ENCODE measurements around the gene FAT1.

The FAT1 gene

DNA sequence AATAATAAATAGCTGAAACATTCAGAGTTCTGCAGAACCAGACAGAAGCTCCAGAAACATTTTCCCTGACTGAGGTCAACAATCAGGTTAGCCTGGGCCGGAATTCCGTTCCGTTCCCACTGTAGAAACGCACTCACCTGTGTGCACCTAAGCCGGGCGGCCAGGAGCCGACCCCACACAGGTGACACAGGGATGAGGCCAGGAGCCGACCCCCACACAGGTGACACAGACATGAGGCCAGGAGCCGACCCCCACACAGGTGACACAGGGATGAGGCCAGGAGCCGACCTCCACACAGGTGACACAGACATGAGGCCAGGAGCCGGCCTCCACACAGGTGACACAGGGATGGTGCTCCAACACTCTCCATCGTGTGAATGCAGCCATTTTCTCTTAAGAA lies 21.9 kb downstream of the FAT1 start:
- in situ Hi-C loops (cut with MboI; ENCODE audit: low sequenced_read_pairs) = no loop called here

DNA sequence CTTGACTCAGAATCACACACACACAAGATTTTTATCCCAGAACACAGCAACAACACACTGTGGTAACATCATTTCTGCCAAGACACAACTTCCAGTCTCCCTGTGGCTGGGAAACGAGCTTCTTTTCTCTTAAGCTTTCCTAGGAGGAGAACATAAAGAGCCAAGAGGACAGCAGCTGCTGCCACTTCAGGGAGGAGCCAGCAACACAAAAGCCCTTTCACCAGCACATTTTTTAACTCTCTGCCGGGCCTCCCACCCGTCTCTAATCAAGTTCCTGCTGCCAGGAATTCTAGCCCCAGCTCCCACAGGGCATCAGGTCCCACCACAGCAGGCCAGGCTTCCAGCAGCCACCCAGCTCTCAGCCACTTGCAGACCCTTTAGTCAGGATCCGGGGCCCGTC lies 22.4 kb downstream of the FAT1 start:
- in situ Hi-C loops (cut with MboI; ENCODE audit: low sequenced_read_pairs) = no loop called here

DNA sequence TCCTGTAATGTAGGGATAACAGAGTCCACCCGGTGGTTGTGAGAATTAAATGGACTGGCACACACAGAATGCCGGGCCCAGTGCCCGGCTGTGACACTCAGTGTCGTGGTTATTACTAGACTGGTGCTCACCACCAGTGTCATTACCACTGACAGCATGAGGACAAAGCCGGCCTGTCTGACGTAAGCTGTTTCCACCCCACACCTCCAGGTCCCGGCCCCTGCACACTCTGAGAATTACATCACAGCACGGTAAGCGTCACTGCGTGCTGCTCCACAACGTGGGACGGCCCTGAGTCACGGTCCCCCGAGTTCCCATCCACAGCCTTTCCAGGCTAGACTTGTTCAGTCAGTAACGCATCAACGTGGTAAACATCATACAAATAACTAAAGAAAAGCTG lies 22.9 kb downstream of the FAT1 start:
- in situ Hi-C loops (cut with MboI; ENCODE audit: low sequenced_read_pairs) = no loop called here

DNA sequence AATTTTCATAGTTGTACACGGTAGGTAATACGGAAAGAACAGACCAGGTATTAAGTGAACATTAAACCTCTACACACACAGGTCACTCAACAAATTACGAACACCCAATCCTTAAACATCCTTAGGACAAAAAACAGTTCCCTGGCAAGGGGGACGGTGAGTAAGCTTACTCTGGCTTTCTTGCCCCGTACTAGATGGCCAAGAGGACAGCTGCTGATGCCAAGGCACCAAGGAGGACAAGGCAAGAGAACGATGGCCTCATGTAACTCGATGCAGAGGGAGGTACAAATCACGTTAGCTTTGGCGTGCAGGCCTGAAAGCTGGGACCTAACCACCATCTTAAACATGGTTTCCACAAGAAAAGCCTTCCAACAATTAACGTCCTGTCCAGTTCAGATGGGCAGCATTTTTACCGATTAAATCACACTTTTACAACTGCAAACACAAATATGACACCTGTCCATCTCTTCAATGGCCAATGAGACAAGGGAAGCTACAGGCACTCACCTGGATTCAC lies 23.7 kb downstream of the FAT1 start:
- in situ Hi-C loops (cut with MboI; ENCODE audit: low sequenced_read_pairs) = no loop called here

DNA sequence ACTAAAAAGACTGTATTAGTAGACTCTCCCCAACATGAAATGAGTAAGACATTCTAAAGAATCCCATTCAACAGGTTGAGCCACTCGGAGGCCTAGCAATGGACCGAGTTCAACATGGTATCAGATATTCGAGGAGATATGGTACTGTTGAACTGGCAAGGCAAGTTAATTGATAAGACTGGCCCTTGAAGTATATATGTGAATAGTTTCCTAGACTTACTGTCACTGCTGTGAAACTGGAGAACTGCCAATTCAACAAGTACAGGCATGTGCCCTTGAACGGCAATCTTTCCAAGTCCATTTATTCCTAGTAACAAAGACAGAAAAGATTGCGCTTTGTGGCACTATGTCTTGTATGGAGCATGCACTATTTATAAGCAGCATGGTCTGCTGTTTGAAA lies 24.4 kb downstream of the FAT1 start:
- in situ Hi-C loops (cut with MboI; ENCODE audit: low sequenced_read_pairs) = no loop called here

DNA sequence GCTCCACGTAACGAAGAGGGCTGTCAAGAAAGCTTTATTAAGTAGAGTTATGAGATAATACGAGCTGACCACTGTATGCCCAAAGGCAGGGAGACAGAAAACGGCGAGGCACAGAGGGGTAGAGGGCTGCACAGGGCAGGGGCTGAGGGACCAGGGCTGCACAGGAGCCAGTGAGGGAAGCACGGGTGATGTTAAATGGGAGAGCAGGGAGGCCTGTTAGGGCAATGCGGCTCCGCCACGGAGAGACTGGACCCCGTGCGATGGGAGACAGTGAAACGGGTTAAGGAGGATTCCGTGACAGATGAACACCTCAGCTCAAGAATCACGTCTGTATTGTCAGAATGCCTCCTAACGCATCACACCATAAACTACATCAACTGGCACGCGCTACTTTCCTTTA lies 25.1 kb downstream of the FAT1 start:
- in situ Hi-C loops (cut with MboI; ENCODE audit: low sequenced_read_pairs) = no loop called here

DNA sequence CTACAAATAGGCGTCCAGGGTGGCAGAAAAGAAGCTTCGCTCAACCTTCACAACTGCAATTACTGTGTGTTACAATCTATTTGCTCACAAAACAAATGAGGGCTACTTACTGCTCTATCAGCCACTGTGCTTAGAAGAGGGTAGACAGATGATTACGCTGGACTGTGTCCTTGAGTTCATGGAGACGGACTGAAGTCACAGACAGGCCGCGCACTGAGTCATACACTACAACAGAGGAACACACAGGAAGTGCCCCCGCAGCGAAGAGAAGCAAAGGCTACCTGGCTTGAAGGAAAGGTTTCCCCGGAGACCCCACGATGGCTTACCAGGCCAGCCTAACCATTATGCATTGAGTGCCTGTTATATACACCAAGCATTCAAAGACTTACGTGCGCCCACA lies 25.6 kb downstream of the FAT1 start:
- in situ Hi-C loops (cut with MboI; ENCODE audit: low sequenced_read_pairs) = no loop called here

DNA sequence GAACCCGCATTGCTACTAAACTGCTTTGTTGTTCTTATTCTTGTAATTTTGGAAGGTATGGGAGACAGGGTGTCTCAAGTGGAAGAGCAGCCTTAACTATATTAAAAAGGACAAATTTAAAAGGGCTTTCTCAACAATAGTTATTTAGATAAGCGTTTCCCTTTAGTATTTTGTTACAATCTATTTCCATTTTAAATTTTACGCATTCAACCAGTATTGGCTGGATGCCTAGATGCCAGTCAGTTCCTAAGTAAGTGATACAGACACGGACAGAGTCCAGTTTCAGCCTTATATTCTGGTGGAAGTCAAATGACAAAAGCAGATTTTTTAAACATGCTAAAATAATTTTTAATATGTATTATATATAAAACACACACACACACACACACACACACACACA lies 28.3 kb downstream of the FAT1 start:
- in situ Hi-C loops (cut with MboI; ENCODE audit: low sequenced_read_pairs) = no loop called here

DNA sequence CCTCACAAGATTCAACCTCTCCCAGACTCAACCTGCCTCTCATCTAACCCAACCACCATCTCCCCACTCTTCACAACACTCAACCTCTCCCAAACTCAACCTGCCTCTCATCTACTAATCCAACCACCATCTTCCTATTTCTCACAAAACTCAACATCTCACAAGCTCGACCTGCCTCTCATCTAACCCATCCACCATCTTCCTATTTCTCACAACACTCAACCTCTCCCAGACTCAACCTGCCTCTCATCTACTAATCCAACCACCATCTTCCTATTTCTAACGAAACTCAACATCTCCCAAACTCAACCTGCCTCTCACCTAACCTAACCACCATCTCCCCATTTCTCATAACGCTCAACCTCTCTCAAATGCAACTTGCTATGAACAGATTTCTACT lies 29.8 kb downstream of the FAT1 start:
- in situ Hi-C loops (cut with MboI; ENCODE audit: low sequenced_read_pairs) = no loop called here

DNA sequence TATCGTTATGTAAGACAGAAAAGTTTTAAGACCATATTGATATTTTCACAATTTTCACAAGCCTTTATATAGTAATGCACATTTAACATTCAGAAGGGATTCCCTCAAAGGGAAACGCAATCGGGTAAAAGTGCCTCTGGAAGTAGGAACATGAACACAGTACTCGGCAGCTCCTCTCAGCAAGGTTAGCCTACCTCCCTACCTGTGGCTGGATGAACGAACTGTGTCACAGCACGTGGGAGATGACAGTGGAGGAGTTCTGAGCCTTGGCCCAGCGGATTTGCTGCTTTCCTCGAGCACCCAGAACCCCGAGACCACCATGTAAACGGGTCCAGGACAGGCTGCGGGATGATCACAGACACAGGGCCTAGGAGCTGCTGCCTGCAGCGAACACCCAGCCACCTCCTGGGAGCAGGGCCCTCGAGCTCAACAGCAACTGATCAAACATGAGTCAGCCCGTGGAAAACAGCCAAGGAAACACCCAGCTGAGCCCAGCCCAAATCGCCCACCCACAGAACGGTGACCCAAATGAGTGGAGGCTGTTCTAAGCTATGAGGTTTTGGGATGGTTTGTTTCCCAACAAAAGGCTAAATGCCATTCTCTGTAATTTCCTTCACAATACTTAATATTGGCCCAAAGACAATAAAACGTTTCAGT lies 30.4 kb downstream of the FAT1 start:
- in situ Hi-C loops (cut with MboI; ENCODE audit: low sequenced_read_pairs) = no loop called here

DNA sequence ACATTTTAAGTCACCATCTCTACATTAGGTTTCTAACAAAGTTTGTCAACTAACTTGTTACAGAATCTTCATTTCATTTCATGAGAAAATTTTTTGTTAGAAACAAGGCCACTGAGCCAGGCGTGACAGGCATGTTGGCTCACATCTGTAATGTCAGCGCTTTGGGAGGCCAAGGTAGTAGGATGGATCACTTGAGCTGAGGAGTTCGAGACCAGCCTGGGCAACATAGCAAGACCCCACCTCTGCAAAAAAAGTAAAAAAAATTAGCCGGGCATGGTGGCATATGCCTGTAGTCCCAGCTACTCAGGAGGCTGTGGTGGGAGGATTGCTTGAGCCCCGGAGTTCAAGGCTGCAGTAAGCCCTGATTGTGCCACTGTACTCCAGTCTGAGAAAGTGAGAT lies 32.3 kb downstream of the FAT1 start:
- in situ Hi-C loops (cut with MboI; ENCODE audit: low sequenced_read_pairs) = no loop called here

DNA sequence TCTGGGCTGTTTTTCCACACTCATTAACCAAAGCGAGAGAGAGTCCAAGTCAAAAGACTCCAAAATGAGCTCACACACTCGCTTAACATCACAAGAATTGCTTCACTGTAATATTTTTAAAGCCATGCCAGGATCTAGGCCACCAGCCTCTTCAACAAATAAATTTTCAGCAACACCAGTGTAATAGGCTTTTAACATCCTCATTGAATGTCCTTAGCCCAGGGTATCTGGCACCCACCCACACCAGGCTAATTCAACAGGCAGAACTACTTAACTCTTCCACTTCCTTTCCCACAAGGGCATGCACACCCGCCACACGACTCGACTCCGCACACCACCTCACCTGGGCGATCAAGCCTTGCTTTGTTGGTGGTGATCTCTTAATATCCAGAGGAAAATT lies 34.2 kb downstream of the FAT1 start:
- in situ Hi-C loops (cut with MboI; ENCODE audit: low sequenced_read_pairs) = no loop called here

DNA sequence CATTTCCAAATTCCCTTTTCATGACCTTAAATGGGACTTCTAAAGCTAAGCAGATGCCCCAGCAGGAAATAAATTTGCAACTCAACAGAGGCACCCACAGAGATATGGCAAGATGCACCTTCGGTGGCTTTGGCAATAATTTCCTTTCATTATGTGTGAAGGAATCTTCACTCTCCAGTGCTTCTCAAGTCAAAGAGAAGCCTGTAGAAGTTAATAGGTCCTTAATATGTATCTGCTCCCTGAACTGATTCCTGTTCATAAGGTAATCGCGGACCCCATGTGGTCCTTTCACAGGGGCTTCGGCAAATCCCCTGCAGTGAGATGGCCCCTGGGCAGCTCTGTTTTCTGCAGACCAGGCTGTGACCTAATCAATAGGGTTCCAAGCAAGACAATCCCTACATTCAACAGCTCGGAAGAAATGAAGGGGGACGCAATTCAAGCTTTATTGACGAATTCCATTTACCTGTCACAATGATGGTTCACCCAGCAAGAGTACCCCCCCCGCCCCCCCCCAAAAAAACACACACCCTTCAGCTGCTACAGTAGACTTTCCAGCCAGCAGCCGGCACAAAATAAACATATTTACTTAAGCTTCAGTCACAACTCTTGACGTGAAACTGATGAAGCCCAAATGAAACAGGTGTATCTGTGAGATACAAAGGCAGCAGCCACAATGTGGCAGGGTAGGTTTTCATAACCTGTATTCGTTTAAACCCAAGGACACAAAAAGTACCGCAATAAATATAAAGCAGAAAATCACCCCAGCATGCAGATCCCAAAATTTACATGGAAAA lies 35.3 kb downstream of the FAT1 start:
- in situ Hi-C loops (cut with MboI; ENCODE audit: low sequenced_read_pairs) = no loop called here

DNA sequence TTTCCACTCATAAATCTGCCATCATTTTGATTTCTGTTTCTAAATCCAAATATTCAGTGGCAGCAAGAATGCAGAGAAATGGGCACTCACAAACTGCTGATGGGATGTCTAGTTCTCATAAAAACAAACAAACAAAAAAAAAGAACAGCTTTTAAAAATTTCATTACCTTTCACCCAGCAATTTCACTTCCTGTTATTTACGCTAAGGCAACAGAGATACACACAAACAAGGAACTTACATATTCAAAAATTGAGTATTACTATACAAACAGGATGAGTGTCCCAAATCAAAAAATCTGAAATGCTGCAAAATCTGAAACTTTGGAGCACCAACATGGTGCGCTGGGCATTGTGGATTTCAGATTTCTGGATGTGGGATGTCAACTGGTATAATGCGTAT lies 36.4 kb downstream of the FAT1 start:
- in situ Hi-C loops (cut with MboI; ENCODE audit: low sequenced_read_pairs) = no loop called here

DNA sequence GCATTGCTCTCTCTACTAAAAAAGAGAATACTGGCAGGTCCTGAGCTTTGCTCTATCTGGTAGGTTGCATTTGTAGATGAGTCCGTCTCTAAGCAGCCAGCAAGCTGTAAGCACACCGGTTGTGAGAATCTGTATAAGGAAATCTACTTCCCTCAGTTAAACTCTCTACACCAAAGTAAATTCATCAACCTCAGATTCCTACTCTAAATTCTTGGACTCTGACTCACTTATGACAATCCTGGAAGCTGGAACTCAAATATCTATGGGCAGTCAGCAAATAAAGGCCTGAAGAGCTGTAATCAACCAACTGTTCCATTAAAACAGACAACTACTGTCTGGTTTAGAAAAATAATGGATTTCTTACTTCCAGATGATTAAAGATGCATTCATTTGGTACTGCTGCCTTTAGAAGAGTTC lies 37.9 kb downstream of the FAT1 start:
- in situ Hi-C loops (cut with MboI; ENCODE audit: low sequenced_read_pairs) = no loop called here

DNA sequence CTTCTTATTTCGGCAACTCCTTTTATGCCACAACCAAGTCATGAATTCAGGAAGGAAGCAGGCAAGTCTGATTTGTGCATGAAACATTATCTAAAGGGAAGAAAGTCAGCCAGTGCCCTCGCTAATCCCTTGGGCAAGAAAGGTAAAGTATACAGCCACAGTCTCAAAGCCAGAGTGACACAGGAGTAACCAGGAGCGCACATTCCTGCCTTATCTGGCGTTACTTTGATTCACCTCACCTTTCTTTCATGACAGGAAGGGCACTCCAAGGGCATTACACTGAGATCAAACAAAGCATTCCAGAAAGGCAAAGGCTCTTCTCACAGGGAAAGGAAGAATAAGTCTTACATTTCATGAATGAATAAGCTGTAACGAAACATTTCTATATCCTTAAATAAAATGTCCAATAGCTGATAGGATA lies 38.8 kb downstream of the FAT1 start:
- in situ Hi-C loops (cut with MboI; ENCODE audit: low sequenced_read_pairs) = no loop called here

DNA sequence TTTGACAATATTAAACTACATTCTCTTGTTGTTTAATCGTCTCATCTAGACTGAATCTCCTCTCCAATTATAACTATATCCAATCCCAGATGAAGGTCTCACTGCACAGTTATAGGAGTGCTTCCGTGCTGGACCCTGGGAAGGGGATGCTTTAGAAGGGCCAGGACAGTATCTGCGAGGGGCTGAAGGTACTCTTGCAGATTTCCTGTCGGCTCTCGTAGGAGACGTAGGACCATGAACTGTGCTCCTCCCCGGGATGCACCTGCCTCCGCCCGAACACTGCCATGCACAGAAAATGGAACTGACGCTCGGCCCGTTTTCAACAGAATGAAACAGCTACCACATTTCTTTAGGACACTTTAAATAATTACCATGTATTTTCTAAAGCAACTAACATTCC lies 39.4 kb downstream of the FAT1 start:
- in situ Hi-C loops (cut with MboI; ENCODE audit: low sequenced_read_pairs) = no loop called here

DNA sequence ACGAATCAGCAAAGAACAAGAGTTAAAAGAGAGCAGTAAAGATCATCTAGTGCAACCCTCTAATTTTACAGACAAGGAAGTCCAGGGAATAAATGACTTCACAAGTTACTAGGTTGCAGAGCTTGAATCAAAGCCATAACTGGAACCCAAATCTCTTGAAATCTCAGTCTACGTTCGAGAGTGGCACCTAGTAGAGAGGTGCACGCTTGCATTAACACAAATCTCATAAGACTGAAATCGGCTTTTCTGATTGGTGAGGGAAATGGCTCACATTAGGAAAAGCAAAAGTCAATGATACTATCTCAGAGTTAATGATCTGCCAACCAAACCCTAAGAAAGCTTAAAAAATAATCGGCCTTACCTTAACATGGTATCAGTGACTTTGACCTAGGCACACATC lies 43.0 kb downstream of the FAT1 start:
- in situ Hi-C loops (cut with MboI; ENCODE audit: low sequenced_read_pairs) = no loop called here

DNA sequence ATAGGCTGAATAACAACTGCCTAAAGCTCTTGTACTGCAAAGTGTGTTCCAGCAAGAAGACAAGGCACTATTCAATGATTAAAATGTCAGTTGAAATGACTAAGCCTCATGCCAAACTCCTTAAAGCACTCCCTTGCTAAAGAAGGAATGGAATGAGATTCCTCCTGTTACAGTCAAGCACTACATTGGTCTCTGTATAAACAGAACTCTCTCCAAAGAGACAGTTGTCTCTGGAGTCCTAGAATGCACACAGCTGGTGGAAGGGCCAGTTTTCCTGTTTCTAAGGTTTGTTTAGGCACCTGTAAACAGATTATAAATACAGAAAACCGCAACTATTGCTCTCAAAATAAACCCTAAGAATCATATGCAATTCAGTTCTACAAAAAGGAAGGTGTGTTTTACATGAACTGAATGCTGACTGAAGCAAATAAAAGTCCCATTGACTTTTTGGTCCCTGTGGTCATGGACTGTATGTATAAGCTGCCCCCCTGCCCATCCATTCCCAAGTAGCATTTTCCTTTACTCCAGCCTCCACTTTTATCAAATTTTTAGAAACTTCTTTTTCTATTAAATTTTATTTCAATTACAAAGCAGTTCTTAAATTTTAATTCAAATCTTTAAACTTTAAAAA lies 47.0 kb downstream of the FAT1 start:
- in situ Hi-C loops (cut with MboI; ENCODE audit: low sequenced_read_pairs) = no loop called here

DNA sequence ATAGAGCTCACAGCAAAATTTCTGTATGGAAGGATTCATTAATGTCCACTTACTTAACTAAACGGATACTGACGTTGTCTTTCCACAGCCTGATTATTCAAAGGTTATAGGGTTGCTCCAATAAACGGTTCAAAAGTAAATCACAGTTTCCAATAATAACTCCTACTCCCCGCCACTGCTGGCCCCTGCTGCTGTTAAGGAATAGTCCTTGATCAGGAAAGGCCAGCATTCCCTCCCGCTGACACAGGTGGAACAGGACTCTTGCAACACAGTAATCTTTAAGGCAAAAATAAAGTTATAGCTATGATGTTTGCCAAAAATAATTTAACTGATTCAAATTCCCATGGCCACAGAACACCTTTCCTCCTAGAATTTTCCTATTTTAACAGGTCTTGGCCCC lies 53.9 kb downstream of the FAT1 start:
- in situ Hi-C loops (cut with MboI; ENCODE audit: low sequenced_read_pairs) = no loop called here

DNA sequence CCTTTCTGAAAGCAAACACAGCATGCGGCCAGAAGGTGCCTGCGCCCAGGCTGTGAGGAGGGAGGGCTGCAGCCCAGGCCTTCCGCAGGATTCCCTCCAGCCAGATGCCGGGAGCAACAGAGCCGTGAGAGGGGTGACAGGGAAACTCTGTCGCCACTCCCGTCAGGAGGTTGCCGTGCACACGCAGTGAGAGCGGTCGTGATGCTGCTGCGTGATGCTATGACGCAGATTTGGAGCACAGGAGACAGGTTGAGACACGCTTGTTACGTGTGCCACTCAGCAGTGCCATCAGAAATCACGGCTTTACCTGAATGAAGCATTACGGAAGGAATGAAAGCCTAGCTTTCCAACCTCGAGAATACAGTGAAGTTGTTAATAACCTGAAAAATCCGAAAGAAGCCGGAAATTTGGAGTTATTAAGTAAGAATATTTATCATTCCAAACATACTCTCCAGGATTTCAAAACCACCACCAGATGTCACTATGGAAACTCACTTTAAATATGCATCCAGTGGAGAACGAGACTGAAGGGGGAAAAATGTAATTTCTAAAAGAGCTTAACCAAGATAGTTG lies 54.4 kb downstream of the FAT1 start:
- in situ Hi-C loops (cut with MboI; ENCODE audit: low sequenced_read_pairs) = no loop called here

DNA sequence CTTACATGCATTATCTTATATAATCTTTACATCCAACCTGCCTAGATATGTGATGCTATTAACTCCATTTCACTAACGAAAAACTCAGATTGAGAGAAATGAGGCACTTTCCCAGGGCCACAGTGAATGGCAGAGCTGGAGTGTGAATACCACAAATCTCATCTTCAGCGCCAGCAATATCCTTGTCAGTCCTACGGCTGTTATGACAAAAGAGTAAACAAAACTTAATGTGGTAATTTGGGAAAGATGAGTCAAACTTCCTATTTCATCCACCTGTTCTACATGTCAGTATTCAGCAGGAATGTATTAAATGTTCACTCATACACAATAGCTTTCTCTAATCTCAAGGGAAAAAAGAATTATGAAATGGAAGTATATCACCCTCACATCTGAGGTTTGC lies 56.9 kb downstream of the FAT1 start:
- in situ Hi-C loops (cut with MboI; ENCODE audit: low sequenced_read_pairs) = no loop called here

Data from HL-60/S4 (cell line).